Activated CD8-positive, alpha-beta memory T cell treated with anti-CD3 and anti-CD28 coated beads for 36 hours (primary cell): ENCODE data around the gene PTPRN2. TPM values are rescaled to one million over a fixed set of nuclear protein-coding genes. Genes with fewer than 3 reads are reported as not detected.

Experiments used
- CTCF ChIA-PET: fragments of 350-600 bp; sonication (Branson Sonifier 250); formaldehyde crosslinking; loops from one replicate; lab custom pipeline; 2021; ENCODE audit warnings: antibody characterized with exemption; lab: Charles Lee
- POLR2A ChIA-PET: fragments of 350-600 bp; sonication (Branson Sonifier 250); formaldehyde crosslinking; loops from one replicate; lab custom pipeline; 2021; ENCODE audit warnings: antibody characterized with exemption; lab: Charles Lee
- total RNA-seq, 2 experiments: library from RNA; stranded (reverse); gene quantifications; one replicate each; pipeline ENCODE4 v1.2.3, GENCODE V29; 2021

PTPRN2 gene
- total RNA-seq, 2 experiments from 2014 or later = 0.36 to 0.44 TPM

GRCh38 chr7:158025686-158026600 lies 561.7 kb downstream of the PTPRN2 start:
- CTCF ChIA-PET = no interaction called here

GRCh38 chr7:158024881-158025280 lies 562.7 kb downstream of the PTPRN2 start:
- POLR2A ChIA-PET = no interaction called here
- CTCF ChIA-PET = no interaction called here

More at GRCh38 chr7:158025686-158026600, 561.7 kb downstream of the PTPRN2 start:
- POLR2A ChIA-PET = no interaction called here

- POLR2A ChIA-PET = no interaction called here
- CTCF ChIA-PET = no interaction called here
These were observed 563.3 kb downstream of the PTPRN2 start for GRCh38 chr7:158024351-158024715.

- POLR2A ChIA-PET = no interaction called here
- CTCF ChIA-PET = no interaction called here
These were observed 563.8 kb downstream of the PTPRN2 start for GRCh38 chr7:158023681-158024350.

GRCh38 chr7:158023157-158023556 lies 564.5 kb downstream of the PTPRN2 start:
- POLR2A ChIA-PET = no interaction called here
- CTCF ChIA-PET = no interaction called here

- ChIA-PET POLR2A (no interaction called here), CTCF (no interaction called here)
These were observed 565.0 kb downstream of the PTPRN2 start for GRCh38 chr7:158022601-158023000.

- ChIA-PET POLR2A (no interaction called here), CTCF (no interaction called here)
These were observed 565.8 kb downstream of the PTPRN2 start for GRCh38 chr7:158021836-158022235.

- ChIA-PET POLR2A (no interaction called here), CTCF (no interaction called here)
These were observed 566.9 kb downstream of the PTPRN2 start for GRCh38 chr7:158020706-158021095.

- POLR2A ChIA-PET = no interaction called here
- CTCF ChIA-PET = no interaction called here
These were observed 567.6 kb downstream of the PTPRN2 start for GRCh38 chr7:158019726-158020705.

GRCh38 chr7:158018971-158019645 lies 568.5 kb downstream of the PTPRN2 start:
- POLR2A ChIA-PET = no interaction called here
- CTCF ChIA-PET = no interaction called here

GRCh38 chr7:158018098-158018762 lies 569.4 kb downstream of the PTPRN2 start:
- ChIA-PET CTCF (no interaction called here), POLR2A (no interaction called here)

GRCh38 chr7:158017111-158018097 lies 570.2 kb downstream of the PTPRN2 start:
- POLR2A ChIA-PET = no interaction called here
- CTCF ChIA-PET = no interaction called here

GRCh38 chr7:158016180-158017097 lies 571.2 kb downstream of the PTPRN2 start:
- ChIA-PET CTCF (no interaction called here), POLR2A (no interaction called here)

- POLR2A ChIA-PET = no interaction called here
- CTCF ChIA-PET = no interaction called here
These were observed 572.0 kb downstream of the PTPRN2 start for GRCh38 chr7:158015403-158016179.

GRCh38 chr7:158014976-158015375 lies 572.6 kb downstream of the PTPRN2 start:
- ChIA-PET CTCF (no interaction called here), POLR2A (no interaction called here)
